Measurements from ENCODE around the gene PILRA. TPM values are rescaled to one million over a fixed set of nuclear protein-coding genes. Genes with fewer than 3 reads are reported as not detected.

PILRA gene
- polyA plus RNA-seq, 12 donors: 1.6 to 9.3 (median 2.5) TPM; not detected in 2

Other genes starting within 250 kb of the PILRA start
- gene MBLAC1, start 246.5 kb upstream of the PILRA start, polyA plus RNA-seq (ENCODE audit: insufficient read length in 12 of 12): 1 to 10 TPM in 3 of 12 donors, under 1 TPM in 7, not detected in 2; 0.37 to 1.8 (median 0.76) TPM
- gene LAMTOR4, start 224.6 kb upstream of the PILRA start, polyA plus RNA-seq (ENCODE audit: insufficient read length in 12 of 12): 100 to 1,000 TPM in 1 of 12 donors, 10 to 100 TPM in 10, not detected in 1; 51.2 to 100 (median 59.3) TPM
- gene TRAPPC14, start 214.8 kb upstream of the PILRA start, polyA plus RNA-seq (ENCODE audit: insufficient read length in 12 of 12): 10 to 100 TPM in 5 of 12 donors, 1 to 10 TPM in 6, not detected in 1; 7.1 to 20.3 (median 9.6) TPM
- 10 to 100 TPM in 7 of 12 donors, 1 to 10 TPM in 4, not detected in 1; 8.0 to 23.3 (median 10.7) TPM for gene GAL3ST4, start 204.9 kb upstream of the PILRA start, polyA plus RNA-seq (ENCODE audit: insufficient read length in 12 of 12)
- 10 to 100 TPM in 1 of 12 donors, 1 to 10 TPM in 10, not detected in 1; 4.0 to 13.7 (median 6.0) TPM for gene GPC2, start 196.1 kb upstream of the PILRA start, polyA plus RNA-seq (ENCODE audit: insufficient read length in 12 of 12)
- gene STAG3, start 195.6 kb upstream of the PILRA start, polyA plus RNA-seq (ENCODE audit: insufficient read length in 12 of 12): 10 to 100 TPM in 9 of 12 donors, 1 to 10 TPM in 2, not detected in 1; 7.3 to 36.0 (median 18.6) TPM
- 10 to 100 TPM in 2 of 12 donors, 1 to 10 TPM in 8, not detected in 2; 1.3 to 12.0 (median 6.4) TPM for gene PVRIG, start 153.5 kb upstream of the PILRA start, polyA plus RNA-seq (ENCODE audit: insufficient read length in 12 of 12)
- 1 to 10 TPM in 10 of 12 donors, not detected in 2; 5.4 to 8.7 (median 6.4) TPM for gene SPDYE3, start 65.8 kb upstream of the PILRA start, polyA plus RNA-seq (ENCODE audit: insufficient read length in 12 of 12)
- 10 to 100 TPM in 10 of 12 donors, 1 to 10 TPM in 1, not detected in 1; 9.9 to 55.1 (median 19.1) TPM for gene PILRB, start 15.4 kb upstream of the PILRA start, polyA plus RNA-seq (ENCODE audit: insufficient read length in 12 of 12)
- gene ZCWPW1, start 55.2 kb downstream of the PILRA start, polyA plus RNA-seq (ENCODE audit: insufficient read length in 12 of 12): 10 to 100 TPM in 2 of 12 donors, 1 to 10 TPM in 9, not detected in 1; 4.5 to 17.3 (median 6.5) TPM
- 10 to 100 TPM in 11 of 12 donors, not detected in 1; 27.0 to 42.9 (median 32.2) TPM for gene MEPCE, start 56.3 kb downstream of the PILRA start, polyA plus RNA-seq (ENCODE audit: insufficient read length in 12 of 12)
- 10 to 100 TPM in 9 of 12 donors, 1 to 10 TPM in 2, not detected in 1; 9.4 to 27.5 (median 11.9) TPM for gene PPP1R35, start 63.0 kb downstream of the PILRA start, polyA plus RNA-seq (ENCODE audit: insufficient read length in 12 of 12)
- gene SPACDR, start 90.8 kb downstream of the PILRA start, polyA plus RNA-seq (ENCODE audit: insufficient read length in 12 of 12): 1 to 10 TPM in 9 of 12 donors, under 1 TPM in 1, not detected in 2; 0.98 to 2.4 (median 1.4) TPM
- 10 to 100 TPM in 11 of 12 donors, not detected in 1; 29.0 to 95.6 (median 38.9) TPM for gene TSC22D4, start 105.7 kb downstream of the PILRA start, polyA plus RNA-seq (ENCODE audit: insufficient read length in 12 of 12)
- gene NYAP1, start 110.4 kb downstream of the PILRA start, polyA plus RNA-seq (ENCODE audit: insufficient read length in 12 of 12): 1 to 10 TPM in 11 of 12 donors, not detected in 1; 1.1 to 5.7 (median 1.5) TPM
- gene AGFG2, start 165.7 kb downstream of the PILRA start, polyA plus RNA-seq (ENCODE audit: insufficient read length in 12 of 12): 10 to 100 TPM in 6 of 12 donors, 1 to 10 TPM in 5, not detected in 1; 7.8 to 16.8 (median 10.1) TPM
- 10 to 100 TPM in 1 of 12 donors, 1 to 10 TPM in 9, not detected in 2; 1.5 to 10.1 (median 2.8) TPM for gene SAP25, start 200.4 kb downstream of the PILRA start, polyA plus RNA-seq (ENCODE audit: insufficient read length in 12 of 12)
- 10 to 100 TPM in 11 of 12 donors, not detected in 1; 16.7 to 39.5 (median 23.7) TPM for gene LRCH4, start 212.6 kb downstream of the PILRA start, polyA plus RNA-seq (ENCODE audit: insufficient read length in 12 of 12)
- 1 to 10 TPM in 7 of 12 donors, under 1 TPM in 3, not detected in 2; 0.59 to 2.1 (median 1.1) TPM for gene FBXO24, start 212.8 kb downstream of the PILRA start, polyA plus RNA-seq (ENCODE audit: insufficient read length in 12 of 12)
- 100 to 1,000 TPM; 170 to 827 (median 228) TPM for gene PCOLCE, start 228.9 kb downstream of the PILRA start, polyA plus RNA-seq (ENCODE audit: insufficient read length in 12 of 12)
- 10 to 100 TPM in 11 of 12 donors, not detected in 1; 12.5 to 69.6 (median 17.2) TPM for gene MOSPD3, start 239.1 kb downstream of the PILRA start, polyA plus RNA-seq (ENCODE audit: insufficient read length in 12 of 12)

Data from muscle of arm (tissue), 12 donors.